HEK293 (cell line): ENCODE data around the gene SYS1.
A peak's percentile ranks its signal among the peaks of the same experiment; 100 is the strongest.

ENCODE experiments used
- CTCF ChIA-PET: fragments of 350-600 bp; formaldehyde crosslinking; extraction: SDS; loops from one replicate; lab custom pipeline; 2021; ENCODE audit warnings: antibody characterized with exemption; lab: Yijun Ruan, JAX
- POLR2A ChIA-PET: fragments of 300-600 bp; formaldehyde crosslinking; extraction: SDS; loops from one replicate; lab custom pipeline; 2020; ENCODE audit warnings: antibody characterized with exemption, inconsistent platforms; lab: Yijun Ruan, JAX
- H3K27ac ChIP-seq: fragments of 200-500 bp; sonication (Bioruptor generic); 2 replicates; pipeline ENCODE4 v1.5.1; 2014; ENCODE audit warnings: low read depth, low read length, control low read depth, inconsistent platforms; ENCODE audit errors: extremely low read depth
- H3K36me3 ChIP-seq, 2 experiments: fragments of 200-500 bp in 1 of 2; sonication (Bioruptor generic) in 1 of 2; 1 replicate in 1 of 2; 2 replicates in 1 of 2; pipeline ENCODE4 v1.5.1; 2014 to 2017; ENCODE audit warnings: inconsistent platforms in 2 of 2, low read length in 2 of 2; ENCODE audit not compliant: control insufficient read depth in 2 of 2, insufficient read depth in 1 of 2
- H3K4me1 ChIP-seq: fragments of 200-500 bp; sonication (Bioruptor generic); 2 replicates; pipeline ENCODE4 v1.5.1; 2014; ENCODE audit warnings: mild to moderate bottlenecking, low read length, inconsistent platforms; ENCODE audit not compliant: control insufficient read depth, insufficient read depth
- H3K4me3 ChIP-seq: 2 replicates; pipeline ENCODE4 v1.5.1; 2011; ENCODE audit warnings: low read depth, mild to moderate bottlenecking, control low read depth, low read length, moderate library complexity
- H3K9me3 ChIP-seq: fragments of 200-500 bp; sonication (Bioruptor generic); 2 replicates; pipeline ENCODE4 v1.5.1; 2014; ENCODE audit warnings: low read depth, low read length, inconsistent platforms; ENCODE audit not compliant: control insufficient read depth, insufficient read depth
- GLIS1 ChIP-seq: fragments of 450-650 bp; formaldehyde crosslinking; IDR thresholded peaks from 2 replicates; pipeline ENCODE4 v1.5.1; 2016; ENCODE audit warnings: missing biosample characterization, missing genetic modification characterization
- SP2 ChIP-seq: fragments of 450-650 bp; formaldehyde crosslinking; IDR thresholded peaks from 2 replicates; pipeline ENCODE4 v1.5.1; 2016; ENCODE audit warnings: missing biosample characterization, missing genetic modification characterization
- SP7 ChIP-seq: fragments of 450-650 bp; formaldehyde crosslinking; IDR thresholded peaks from 2 replicates; pipeline ENCODE4 v1.5.1; 2016; ENCODE audit warnings: missing biosample characterization, missing genetic modification characterization
- ZEB2 ChIP-seq: fragments of 450-650 bp; formaldehyde crosslinking; IDR thresholded peaks from 2 replicates; pipeline ENCODE4 v1.5.1; 2016; ENCODE audit warnings: missing biosample characterization, missing genetic modification characterization
- ZFP37 ChIP-seq: fragments of 450-650 bp; formaldehyde crosslinking; IDR thresholded peaks from 2 replicates; pipeline ENCODE4 v1.5.1; 2016; ENCODE audit warnings: missing biosample characterization, missing genetic modification characterization
- ZNF184 ChIP-seq: fragments of 450-650 bp; IDR thresholded peaks from 2 replicates; pipeline ENCODE4 v1.5.1; 2018; ENCODE audit warnings: missing biosample characterization, mild to moderate bottlenecking, missing genetic modification characterization
- ZNF202 ChIP-seq: fragments of 450-650 bp; formaldehyde crosslinking; IDR thresholded peaks from 2 replicates; pipeline ENCODE4 v1.5.1; 2016; ENCODE audit warnings: missing biosample characterization, missing genetic modification characterization, borderline replicate concordance
- ZNF324 ChIP-seq: fragments of 450-650 bp; formaldehyde crosslinking; IDR thresholded peaks from 2 replicates; pipeline ENCODE4 v1.5.1; 2016; ENCODE audit warnings: missing biosample characterization, missing genetic modification characterization
- ZNF600 ChIP-seq: fragments of 450-650 bp; formaldehyde crosslinking; IDR thresholded peaks from 2 replicates; pipeline ENCODE4 v1.5.1; 2016; ENCODE audit warnings: missing biosample characterization, missing genetic modification characterization
- ZNF629 ChIP-seq: fragments of 450-650 bp; formaldehyde crosslinking; IDR thresholded peaks from 2 replicates; pipeline ENCODE4 v1.5.1; 2017; ENCODE audit warnings: missing biosample characterization, missing genetic modification characterization
- TF ChIP-seq, protein P1 (sequence below): fragments of 450-650 bp; formaldehyde crosslinking; IDR thresholded peaks from 2 replicates; pipeline ENCODE4 v1.5.1; 2016; ENCODE audit warnings: missing biosample characterization, missing genetic modification characterization
- TF ChIP-seq, protein P2 (sequence below): fragments of 450-650 bp; formaldehyde crosslinking; IDR thresholded peaks from 2 replicates; pipeline ENCODE4 v1.5.1; 2016; ENCODE audit warnings: missing biosample characterization, missing genetic modification characterization
- TF ChIP-seq, protein P3 (sequence below): fragments of 450-650 bp; formaldehyde crosslinking; IDR thresholded peaks from 2 replicates; pipeline ENCODE4 v1.5.1; 2016; ENCODE audit warnings: missing biosample characterization, missing genetic modification characterization
- TF ChIP-seq, protein P4 (sequence below): fragments of 450-650 bp; formaldehyde crosslinking; IDR thresholded peaks from 2 replicates; pipeline ENCODE4 v1.5.1; 2016; ENCODE audit warnings: missing biosample characterization, missing genetic modification characterization, borderline replicate concordance

SYS1 gene

DNA sequence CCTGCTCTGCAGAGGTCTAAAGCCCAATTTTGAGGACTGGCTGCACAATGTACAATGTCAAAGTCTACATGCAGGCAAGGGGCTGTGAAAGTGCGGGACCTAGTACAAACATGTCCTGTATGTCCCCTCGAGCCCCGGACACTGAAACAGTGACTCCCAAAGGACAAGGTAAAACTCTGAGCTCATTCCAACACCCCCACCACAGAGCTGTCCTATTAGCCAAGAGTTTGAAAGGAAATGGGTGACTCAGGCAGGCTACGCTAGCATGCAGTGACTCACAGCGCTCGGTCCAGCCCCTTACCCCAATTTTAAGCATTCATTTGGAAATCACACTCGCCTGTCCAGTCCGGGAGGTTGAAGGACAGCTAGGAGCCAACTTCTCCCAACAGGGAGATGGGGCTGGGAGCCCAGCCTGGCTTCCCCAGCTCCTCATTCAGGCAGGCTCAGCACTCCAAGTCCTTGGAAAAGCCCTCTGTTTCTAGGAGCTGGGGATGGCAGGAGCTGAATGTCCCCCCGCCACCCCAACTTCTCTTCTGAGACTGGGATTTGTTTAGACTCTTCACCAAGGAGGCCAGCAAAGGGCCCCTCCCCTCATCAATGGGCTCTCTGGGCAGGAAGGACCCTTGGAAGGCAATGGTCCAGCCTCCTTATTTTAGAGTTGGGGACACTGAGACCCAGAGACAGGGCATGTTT lies 18.6 kb upstream of the SYS1 start:
- H3K36me3 ChIP-seq = peaks cover 0 to 9% of the 10 kb centered on the region in 2 experiments; a peak in 1 of 3 replicates
- H3K9me3 ChIP-seq = no peaks in the 10 kb centered on the region
- TF ChIP-seq ZNF202 (no peak), ZNF324 (tag by site-specific recombination) (no peak), GLIS1 (peak; percentile 15; the same call in 1 of the 2 replicates), ZFP37 (tag by site-specific recombination) (peak; percentile 49; the same call in 1 of the 2 replicates), ZNF600 (tag by site-specific recombination) (0 out of 2 replicates have a peak, but pooled peaks have one; percentile 18), ZNF629 (peak; percentile 87), ZEB2 (tag by site-specific recombination) (peak; percentile 20; the same call in 1 of the 2 replicates), ZNF184 (peak; percentile 51; the same call in 1 of the 2 replicates), SP2 (tag by site-specific recombination) (peak; percentile 23; the same call in 1 of the 2 replicates), SP7 (tag by site-specific recombination) (0 out of 2 replicates have a peak, but pooled peaks have one; percentile 54)
- TF ChIP-seq, protein P1, sequence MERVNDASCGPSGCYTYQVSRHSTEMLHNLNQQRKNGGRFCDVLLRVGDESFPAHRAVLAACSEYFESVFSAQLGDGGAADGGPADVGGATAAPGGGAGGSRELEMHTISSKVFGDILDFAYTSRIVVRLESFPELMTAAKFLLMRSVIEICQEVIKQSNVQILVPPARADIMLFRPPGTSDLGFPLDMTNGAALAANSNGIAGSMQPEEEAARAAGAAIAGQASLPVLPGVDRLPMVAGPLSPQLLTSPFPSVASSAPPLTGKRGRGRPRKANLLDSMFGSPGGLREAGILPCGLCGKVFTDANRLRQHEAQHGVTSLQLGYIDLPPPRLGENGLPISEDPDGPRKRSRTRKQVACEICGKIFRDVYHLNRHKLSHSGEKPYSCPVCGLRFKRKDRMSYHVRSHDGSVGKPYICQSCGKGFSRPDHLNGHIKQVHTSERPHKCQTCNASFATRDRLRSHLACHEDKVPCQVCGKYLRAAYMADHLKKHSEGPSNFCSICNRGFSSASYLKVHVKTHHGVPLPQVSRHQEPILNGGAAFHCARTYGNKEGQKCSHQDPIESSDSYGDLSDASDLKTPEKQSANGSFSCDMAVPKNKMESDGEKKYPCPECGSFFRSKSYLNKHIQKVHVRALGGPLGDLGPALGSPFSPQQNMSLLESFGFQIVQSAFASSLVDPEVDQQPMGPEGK (tag by site-specific recombination) = peak; percentile 44; the same call in 1 of the 2 replicates
- TF ChIP-seq, protein P2, sequence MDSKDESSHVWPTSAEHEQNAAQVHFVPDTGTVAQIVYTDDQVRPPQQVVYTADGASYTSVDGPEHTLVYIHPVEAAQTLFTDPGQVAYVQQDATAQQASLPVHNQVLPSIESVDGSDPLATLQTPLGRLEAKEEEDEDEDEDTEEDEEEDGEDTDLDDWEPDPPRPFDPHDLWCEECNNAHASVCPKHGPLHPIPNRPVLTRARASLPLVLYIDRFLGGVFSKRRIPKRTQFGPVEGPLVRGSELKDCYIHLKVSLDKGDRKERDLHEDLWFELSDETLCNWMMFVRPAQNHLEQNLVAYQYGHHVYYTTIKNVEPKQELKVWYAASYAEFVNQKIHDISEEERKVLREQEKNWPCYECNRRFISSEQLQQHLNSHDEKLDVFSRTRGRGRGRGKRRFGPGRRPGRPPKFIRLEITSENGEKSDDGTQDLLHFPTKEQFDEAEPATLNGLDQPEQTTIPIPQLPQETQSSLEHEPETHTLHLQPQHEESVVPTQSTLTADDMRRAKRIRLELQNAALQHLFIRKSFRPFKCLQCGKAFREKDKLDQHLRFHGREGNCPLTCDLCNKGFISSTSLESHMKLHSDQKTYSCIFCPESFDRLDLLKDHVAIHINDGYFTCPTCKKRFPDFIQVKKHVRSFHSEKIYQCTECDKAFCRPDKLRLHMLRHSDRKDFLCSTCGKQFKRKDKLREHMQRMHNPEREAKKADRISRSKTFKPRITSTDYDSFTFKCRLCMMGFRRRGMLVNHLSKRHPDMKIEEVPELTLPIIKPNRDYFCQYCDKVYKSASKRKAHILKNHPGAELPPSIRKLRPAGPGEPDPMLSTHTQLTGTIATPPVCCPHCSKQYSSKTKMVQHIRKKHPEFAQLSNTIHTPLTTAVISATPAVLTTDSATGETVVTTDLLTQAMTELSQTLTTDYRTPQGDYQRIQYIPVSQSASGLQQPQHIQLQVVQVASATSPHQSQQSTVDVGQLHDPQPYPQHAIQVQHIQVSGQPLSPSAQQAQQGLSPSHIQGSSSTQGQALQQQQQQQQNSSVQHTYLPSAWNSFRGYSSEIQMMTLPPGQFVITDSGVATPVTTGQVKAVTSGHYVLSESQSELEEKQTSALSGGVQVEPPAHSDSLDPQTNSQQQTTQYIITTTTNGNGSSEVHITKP = peak; percentile 27
- TF ChIP-seq, protein P3, sequence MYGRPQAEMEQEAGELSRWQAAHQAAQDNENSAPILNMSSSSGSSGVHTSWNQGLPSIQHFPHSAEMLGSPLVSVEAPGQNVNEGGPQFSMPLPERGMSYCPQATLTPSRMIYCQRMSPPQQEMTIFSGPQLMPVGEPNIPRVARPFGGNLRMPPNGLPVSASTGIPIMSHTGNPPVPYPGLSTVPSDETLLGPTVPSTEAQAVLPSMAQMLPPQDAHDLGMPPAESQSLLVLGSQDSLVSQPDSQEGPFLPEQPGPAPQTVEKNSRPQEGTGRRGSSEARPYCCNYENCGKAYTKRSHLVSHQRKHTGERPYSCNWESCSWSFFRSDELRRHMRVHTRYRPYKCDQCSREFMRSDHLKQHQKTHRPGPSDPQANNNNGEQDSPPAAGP = 0 out of 2 replicates have a peak, but pooled peaks have one; percentile 17
- TF ChIP-seq, protein P4, sequence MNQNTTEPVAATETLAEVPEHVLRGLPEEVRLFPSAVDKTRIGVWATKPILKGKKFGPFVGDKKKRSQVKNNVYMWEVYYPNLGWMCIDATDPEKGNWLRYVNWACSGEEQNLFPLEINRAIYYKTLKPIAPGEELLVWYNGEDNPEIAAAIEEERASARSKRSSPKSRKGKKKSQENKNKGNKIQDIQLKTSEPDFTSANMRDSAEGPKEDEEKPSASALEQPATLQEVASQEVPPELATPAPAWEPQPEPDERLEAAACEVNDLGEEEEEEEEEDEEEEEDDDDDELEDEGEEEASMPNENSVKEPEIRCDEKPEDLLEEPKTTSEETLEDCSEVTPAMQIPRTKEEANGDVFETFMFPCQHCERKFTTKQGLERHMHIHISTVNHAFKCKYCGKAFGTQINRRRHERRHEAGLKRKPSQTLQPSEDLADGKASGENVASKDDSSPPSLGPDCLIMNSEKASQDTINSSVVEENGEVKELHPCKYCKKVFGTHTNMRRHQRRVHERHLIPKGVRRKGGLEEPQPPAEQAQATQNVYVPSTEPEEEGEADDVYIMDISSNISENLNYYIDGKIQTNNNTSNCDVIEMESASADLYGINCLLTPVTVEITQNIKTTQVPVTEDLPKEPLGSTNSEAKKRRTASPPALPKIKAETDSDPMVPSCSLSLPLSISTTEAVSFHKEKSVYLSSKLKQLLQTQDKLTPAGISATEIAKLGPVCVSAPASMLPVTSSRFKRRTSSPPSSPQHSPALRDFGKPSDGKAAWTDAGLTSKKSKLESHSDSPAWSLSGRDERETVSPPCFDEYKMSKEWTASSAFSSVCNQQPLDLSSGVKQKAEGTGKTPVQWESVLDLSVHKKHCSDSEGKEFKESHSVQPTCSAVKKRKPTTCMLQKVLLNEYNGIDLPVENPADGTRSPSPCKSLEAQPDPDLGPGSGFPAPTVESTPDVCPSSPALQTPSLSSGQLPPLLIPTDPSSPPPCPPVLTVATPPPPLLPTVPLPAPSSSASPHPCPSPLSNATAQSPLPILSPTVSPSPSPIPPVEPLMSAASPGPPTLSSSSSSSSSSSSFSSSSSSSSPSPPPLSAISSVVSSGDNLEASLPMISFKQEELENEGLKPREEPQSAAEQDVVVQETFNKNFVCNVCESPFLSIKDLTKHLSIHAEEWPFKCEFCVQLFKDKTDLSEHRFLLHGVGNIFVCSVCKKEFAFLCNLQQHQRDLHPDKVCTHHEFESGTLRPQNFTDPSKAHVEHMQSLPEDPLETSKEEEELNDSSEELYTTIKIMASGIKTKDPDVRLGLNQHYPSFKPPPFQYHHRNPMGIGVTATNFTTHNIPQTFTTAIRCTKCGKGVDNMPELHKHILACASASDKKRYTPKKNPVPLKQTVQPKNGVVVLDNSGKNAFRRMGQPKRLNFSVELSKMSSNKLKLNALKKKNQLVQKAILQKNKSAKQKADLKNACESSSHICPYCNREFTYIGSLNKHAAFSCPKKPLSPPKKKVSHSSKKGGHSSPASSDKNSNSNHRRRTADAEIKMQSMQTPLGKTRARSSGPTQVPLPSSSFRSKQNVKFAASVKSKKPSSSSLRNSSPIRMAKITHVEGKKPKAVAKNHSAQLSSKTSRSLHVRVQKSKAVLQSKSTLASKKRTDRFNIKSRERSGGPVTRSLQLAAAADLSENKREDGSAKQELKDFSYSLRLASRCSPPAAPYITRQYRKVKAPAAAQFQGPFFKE (tag by site-specific recombination) = no peak
- TF ChIP-seq, all 188 proteins: peak for 11
- POLR2A ChIA-PET = interaction anchor here (0.8 to 2.1 kb wide), 4 partner anchors 9 to 63 kb away, joined by 3 to 11 read pairs (median 5); partner anchors contain the start of gene SYS1
- Histone ChIP-seq H3K27ac (peak overlapping the region; percentile 44; the same call in 1 of the 2 replicates), H3K4me1 (peaks cover 38% of the 10 kb centered on the region), H3K4me3 (no peak overlapping the region)
- CTCF ChIA-PET = interaction anchor here (0.6 to 2.3 kb wide), 6 partner anchors 14 to 611 kb away, joined by 3 to 11 read pairs (median 3); partner anchors contain the start of gene SYS1
